GM19240 (cell line): ENCODE measurements around the gene RNF141.

Source experiments
- DNase-seq: peaks from one replicate; pipeline ENCODE4 v3.0.0; 2011; ENCODE audit warnings: low spot score; ENCODE audit not compliant: insufficient read length

The RNF141 gene, protein sequence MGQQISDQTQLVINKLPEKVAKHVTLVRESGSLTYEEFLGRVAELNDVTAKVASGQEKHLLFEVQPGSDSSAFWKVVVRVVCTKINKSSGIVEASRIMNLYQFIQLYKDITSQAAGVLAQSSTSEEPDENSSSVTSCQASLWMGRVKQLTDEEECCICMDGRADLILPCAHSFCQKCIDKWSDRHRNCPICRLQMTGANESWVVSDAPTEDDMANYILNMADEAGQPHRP

GRCh38 chr11:10540915-10541560 is at the start of gene RNF141:
RNF141 (minus strand) TSS chr11:10541187; CDS start chr11:10534158, 7,029 bp downstream.
- peak; percentile 94 for DNase-seq

GRCh38 chr11:10590218-10590915 is 49.4 kb upstream of the RNF141 start:
- no peak for DNase-seq

- no peak for DNase-seq
Observed at GRCh38 chr11:10588904-10589303, 47.9 kb upstream of the RNF141 start.

DNA sequence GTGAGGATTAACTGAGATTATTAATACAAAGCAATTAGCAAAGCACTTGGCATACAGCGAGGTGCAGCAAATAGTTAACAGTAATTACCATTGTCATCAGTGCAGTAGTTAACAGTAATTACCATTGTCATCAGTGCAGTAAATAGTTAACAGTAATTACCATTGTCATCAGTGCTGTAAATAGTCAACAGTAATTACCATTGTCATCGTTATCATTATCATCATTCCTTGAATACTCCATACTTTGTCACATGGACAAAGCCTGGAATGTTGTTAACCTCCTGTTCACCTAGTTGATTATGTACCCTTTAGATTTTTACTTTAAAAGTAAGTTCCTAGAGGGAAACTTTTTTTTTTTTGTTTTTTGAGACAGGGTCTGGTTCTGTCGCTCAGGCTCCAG is 47.0 kb upstream of the RNF141 start:
- DNase-seq, result no peak

DNA sequence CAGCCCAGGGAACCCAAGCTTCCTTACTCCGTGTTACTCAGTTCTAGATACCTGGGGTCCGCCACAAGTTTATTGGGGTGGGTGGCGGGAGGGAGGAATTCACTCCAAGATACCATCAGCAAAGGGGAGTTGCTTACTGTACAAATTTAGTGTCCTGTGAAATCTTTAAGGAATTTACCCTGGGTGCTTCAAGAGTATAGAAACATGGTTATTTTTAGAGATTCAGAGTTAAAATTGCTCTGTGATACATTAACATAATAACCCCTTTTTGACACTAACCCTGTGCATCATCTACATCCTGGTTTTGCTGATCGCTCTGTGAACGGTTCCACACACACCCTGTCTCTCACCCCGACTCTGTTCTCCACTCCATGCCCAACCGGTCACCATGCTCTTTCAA is 46.4 kb upstream of the RNF141 start:
- DNase-seq, result no peak

DNA sequence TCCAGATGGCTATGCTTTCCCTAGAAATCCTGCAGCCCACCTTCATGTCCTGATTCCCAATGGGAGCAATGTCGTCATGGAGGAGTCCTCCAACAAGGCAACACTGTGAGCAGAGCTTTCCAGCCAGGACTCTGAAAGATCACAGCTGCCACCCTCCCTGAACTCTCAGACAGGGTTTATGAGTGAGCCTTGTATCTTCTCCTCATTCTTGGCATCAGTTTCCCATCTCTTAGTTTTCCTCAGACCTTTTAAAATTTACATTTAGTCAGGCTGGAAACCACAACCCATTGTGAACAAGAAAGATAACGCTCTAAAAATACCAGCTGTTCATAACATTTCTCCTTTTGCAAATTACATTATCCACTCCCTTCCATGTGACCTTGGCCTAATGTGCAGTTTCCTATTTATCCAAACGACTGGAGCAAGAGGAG is 43.1 kb upstream of the RNF141 start:
- no peak for DNase-seq

- no peak for DNase-seq
Observed at GRCh38 chr11:10581481-10582019, 40.6 kb upstream of the RNF141 start.

GRCh38 chr11:10580623-10581022 is 39.6 kb upstream of the RNF141 start:
- no peak for DNase-seq

- DNase-seq, result no peak
Observed at GRCh38 chr11:10579700-10580099, 38.7 kb upstream of the RNF141 start.

DNA sequence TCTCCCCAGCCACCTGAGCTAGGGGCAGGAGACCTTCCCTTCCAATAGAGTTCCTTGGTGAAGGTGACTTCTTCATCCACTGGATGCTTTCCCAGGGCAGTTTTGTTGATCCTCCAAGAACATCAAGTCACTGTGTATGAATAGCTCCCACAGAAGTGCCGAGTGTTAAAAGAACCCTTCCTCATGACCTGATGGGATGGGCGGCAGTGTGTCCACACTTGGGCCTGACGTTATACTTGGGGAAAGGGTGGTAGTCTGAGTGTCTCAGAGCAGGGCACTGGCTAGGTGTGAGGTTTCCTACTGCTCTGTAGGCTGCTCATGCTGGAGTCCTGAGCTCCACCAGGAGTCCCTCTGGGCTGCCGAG is 35.0 kb upstream of the RNF141 start:
- DNase-seq, result no peak

GRCh38 chr11:10575346-10576034 is 34.5 kb upstream of the RNF141 start:
- DNase-seq, result no peak

DNA sequence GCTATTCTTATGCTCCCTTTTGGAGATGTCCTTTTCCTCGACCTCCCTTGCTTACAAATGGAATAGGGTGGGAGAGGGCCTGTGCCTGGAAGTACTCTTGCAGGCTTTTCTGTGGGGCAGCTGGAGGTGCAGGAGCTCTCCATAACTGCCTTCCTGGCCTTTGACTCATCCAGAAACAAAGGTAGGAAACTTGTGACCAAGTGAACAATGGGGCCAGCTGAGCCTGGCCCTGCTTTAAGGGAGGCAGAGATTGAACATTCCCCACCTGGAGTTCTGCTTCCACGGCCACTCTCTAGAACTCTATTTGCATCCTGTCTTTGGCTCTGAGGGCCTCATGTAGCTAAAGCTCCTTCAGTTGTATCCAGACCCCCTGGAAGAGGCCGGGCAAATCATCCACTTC is 32.6 kb upstream of the RNF141 start:
- DNase-seq, result no peak

- no peak for DNase-seq
Observed at GRCh38 chr11:10573028-10573427, 32.0 kb upstream of the RNF141 start.

DNA sequence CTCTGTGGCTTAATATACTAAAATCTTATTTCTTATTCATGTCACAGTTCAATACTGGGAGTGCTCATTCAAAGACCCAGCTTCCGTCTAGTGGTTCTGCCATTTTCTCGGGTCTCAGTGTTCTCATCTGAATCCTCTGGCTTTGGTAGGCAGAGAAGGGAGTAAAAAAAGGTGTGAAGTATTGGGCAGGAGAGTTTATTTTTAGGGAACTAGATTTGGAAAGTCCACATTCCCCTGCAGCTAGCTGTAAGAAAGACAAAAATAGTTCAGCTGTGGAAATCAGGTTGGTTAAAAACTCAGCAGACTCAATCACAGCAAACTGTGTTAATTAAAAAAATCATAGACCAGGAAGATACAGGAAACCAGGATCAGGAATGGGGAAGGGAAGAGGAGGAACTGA is 31.5 kb upstream of the RNF141 start:
- no peak for DNase-seq

GRCh38 chr11:10568486-10568941 is 27.5 kb upstream of the RNF141 start, which contains the start of gene LYVE1:
LYVE1 (minus strand) TSS chr11:10568665; CDS start chr11:10568532, 133 bp downstream.
- DNase-seq, result no peak

DNA sequence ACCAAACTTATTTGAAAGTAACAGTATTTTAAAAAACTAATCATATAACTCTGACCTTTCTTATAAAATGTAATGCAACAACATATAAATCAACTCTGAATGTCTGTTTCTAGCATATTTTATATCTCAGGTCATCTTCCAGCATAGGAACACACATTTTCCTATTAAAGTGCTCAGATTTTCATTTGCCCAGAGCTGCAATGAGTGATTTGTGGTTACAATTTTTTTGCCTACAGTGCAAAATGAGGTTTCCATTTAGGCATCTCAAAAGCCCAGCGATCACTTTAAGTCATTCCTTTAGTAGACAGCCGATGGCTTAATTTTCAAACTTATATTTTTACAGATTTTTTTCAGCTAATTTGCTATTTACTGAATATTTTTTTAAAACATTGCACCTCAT is 26.5 kb upstream of the RNF141 start:
- DNase-seq, result no peak

DNA sequence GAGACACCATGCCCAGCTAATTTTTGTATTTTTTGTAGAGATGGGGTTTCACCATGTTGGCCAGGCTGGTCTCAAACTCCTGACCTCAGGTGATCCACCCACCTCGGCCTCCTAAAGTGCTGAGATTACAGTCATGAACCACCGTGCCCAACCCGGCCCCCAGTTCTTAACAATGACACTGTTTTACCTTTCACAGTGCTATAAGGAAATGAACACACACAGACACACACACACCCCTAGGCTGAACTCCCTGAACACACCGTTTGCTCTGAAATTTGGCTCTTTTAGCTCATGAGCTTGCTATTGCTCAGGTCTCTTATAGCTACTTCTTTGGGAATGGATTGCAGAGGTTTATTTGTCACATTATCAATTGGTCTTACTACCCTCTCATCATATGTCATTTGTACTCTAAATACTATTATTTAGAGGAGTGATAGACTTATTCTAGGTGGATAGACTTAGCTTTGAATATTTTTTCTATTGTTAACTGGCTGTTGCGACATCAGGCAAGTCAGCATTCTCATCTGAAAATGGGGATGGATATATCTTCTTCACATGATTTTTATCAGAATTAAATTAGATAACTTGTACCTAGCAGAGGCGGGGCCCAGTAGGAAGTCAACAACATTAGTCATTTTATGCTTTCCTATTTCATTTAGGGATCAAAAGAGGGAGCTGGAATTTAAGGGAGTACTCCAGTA is 25.4 kb upstream of the RNF141 start:
- DNase-seq, result no peak

DNA sequence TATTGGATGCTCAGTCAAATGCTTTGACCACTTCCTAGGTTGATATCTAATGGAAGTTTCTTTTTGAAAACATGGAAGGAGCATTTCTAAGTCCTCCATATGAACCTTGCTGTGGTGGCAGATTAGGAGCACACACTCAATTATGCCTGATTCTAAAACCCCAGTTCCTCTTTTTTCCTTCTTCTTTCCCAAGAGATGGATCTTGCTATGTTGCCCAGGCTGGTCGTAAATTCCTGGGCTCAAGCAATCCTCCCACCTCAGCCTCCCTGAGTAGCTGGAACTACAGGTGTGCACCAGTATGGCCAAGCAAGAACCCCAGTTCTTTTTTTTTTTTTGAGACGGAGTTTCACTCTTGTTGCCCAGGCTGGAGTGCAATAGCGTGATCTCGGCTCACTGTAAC is 24.5 kb upstream of the RNF141 start:
- DNase-seq, result no peak

- DNase-seq, result no peak
Observed at GRCh38 chr11:10564696-10565318, 23.8 kb upstream of the RNF141 start.

DNA sequence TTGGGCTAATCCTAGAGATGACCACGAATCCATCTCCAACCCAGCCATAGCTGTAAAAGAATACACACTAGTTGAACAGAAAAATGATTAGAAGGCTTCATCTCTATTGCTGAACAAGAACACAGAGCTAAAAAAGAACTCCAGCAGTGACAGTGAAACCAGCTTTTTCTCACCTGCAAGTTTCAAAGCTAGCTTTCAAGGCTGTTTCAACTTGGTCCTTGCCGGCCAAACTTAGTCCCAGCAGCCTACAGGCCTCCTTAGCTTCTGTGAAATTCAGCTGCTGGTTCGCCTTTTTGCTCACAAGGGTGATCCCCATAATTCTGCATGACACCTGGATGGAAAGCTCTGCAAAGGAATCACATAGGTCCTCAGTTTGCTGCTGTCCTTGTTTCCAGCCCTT is 23.0 kb upstream of the RNF141 start:
- DNase-seq, result no peak

GRCh38 chr11:10561947-10562346 is 21.0 kb upstream of the RNF141 start:
- DNase-seq, result no peak
